Erythroblast (primary cell): Measurements from ENCODE around the gene JAZF1.

Source experiments
- GATA1 ChIP-seq: IDR thresholded peaks from 2 replicates; pipeline ENCODE4 v1.6.1; 2011; ENCODE audit warnings: low read depth, mild to moderate bottlenecking, control low read depth, low read length, moderate library complexity
- POLR2A ChIP-seq: IDR thresholded peaks from 2 replicates; pipeline ENCODE4 v1.6.1; 2011; ENCODE audit warnings: mild to moderate bottlenecking, low read length

DNA sequence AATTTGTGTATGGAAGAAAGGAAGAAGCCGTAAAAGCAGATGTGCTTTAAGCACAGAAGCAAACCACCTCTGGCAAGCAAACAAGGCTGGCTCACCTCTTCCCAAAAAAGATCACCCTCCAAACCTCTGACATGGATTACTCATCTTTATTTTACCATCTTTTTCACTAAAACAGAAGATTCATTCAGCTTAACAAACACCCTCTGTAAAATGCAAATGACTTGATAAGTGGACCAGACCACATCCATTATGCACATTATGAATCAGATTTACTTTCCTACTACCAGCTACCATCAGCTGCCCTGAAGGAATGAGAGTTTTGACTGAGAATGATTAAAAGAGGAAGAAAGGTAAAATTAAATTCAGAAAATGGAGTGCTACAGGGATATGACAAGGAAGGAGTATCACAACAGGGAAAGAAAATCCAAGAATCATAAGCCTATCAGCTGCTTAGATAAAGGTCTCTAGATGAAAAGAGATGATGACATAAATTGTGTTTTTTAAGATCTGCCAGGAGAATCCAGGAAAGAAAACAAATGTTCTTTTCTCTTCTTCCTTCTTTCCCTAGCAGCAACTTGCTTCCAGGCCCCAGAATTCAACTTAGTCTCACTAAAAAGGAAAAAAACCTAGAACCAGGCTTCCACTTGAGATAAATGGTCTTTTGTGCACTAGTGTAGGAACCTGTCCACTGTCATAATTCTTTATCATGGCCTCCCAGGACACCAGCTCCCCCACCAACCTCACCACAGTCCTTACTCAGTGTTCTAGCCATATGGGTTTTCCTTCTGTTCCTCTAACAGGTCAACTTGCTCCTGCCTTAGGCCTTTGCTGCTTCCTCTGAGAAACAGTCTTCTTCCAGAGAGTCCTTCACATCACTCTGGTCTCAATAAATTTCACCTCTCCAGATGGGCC is 47.4 kb downstream of the JAZF1 start:
- TF ChIP-seq POLR2A (no peak), GATA1 (no peak)
